ENCODE results near the gene RAB28.

Gene RAB28

DNA sequence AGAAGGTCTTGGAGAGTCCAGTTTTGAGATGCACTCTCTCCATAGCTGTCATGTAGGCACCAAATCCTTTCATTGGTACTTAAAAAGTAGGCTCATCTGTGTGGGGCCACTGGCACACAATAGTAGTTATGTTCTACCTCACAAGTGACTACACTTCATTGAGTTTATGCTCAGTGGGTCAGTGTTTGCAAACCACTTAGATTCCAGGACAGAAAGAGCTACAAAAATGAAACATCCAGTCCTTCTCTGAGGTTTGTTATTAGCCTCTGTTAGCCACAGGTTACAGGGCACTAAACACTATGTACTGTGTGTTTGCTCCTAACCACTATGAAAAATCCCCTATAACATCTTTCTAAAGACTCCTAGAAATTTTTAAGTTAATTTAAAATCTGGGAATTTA, 13.8 kb downstream of the RAB28 start:
- H3K4me3 ChIP-seq (ENCODE audit: low read depth, low read length) = no peak overlapping the region
- ChIA-PET POLR2A (no interaction called here), CTCF (interaction anchor here (0.6 kb wide), 1 partner anchor 60 kb away, joined by 3 read pairs; no protein-coding TSS in a partner anchor)
- DNase-seq (ENCODE audit: low read depth, low spot score) = no peak
- TF ChIP-seq, protein P1, sequence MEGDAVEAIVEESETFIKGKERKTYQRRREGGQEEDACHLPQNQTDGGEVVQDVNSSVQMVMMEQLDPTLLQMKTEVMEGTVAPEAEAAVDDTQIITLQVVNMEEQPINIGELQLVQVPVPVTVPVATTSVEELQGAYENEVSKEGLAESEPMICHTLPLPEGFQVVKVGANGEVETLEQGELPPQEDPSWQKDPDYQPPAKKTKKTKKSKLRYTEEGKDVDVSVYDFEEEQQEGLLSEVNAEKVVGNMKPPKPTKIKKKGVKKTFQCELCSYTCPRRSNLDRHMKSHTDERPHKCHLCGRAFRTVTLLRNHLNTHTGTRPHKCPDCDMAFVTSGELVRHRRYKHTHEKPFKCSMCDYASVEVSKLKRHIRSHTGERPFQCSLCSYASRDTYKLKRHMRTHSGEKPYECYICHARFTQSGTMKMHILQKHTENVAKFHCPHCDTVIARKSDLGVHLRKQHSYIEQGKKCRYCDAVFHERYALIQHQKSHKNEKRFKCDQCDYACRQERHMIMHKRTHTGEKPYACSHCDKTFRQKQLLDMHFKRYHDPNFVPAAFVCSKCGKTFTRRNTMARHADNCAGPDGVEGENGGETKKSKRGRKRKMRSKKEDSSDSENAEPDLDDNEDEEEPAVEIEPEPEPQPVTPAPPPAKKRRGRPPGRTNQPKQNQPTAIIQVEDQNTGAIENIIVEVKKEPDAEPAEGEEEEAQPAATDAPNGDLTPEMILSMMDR (IDR thresholded peaks at IDR 0.05; ENCODE audit: insufficient read depth, low read length, missing control alignments) = no peak

DNA sequence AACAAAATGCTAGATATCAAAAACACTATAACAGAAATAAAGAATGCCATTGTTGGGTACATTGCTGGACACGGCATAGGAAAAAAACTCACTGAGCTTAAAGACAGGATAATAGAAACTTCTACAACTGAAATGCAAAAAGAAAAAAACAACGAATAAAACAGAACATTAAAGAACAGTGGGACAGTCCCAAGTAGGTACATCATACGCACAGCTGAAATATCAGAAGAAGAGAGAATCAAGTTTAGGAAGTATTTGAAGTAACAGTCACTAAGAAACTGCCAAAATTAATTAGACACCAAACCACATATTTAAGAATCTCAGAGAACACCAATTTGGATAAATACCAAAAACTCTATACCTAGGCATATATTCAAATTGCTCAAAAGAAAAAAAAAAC, 19.2 kb downstream of the RAB28 start:
- TF ChIP-seq, protein P1 (IDR thresholded peaks at IDR 0.05; ENCODE audit: insufficient read depth, low read length, missing control alignments) = no peak
- DNase-seq (ENCODE audit: low read depth, low spot score) = no peak
- no peak overlapping the region for H3K4me3 ChIP-seq (ENCODE audit: low read depth, low read length)
- CTCF ChIA-PET = interaction anchor here (0.6 kb wide), 1 partner anchor 813 kb away, joined by 3 read pairs; no protein-coding TSS in a partner anchor
- POLR2A ChIA-PET = no interaction called here

DNA sequence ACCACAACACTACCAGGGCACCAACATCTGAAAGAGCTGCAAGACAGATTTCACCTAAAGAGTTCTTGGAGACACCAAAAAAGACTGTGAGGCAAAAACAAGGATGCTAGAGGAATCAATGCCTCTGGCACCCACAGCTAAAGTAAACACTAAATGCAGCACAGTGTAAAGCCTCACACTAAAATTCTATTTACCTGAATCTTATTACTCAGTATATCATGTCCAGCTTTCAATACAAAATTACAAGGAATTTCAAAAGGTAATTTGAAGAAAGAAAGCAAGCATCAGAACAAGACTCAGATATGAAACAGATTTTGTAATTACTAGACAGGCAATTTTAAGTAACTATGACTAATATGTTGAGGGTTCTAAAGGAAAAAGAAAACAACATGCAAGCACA, 19.6 kb downstream of the RAB28 start:
- no peak overlapping the region for H3K4me3 ChIP-seq (ENCODE audit: low read depth, low read length)
- ChIA-PET POLR2A (no interaction called here), CTCF (no interaction called here)
- TF ChIP-seq, protein P1 (IDR thresholded peaks at IDR 0.05; ENCODE audit: insufficient read depth, low read length, missing control alignments) = no peak
- DNase-seq (ENCODE audit: low read depth, low spot score) = no peak

DNA sequence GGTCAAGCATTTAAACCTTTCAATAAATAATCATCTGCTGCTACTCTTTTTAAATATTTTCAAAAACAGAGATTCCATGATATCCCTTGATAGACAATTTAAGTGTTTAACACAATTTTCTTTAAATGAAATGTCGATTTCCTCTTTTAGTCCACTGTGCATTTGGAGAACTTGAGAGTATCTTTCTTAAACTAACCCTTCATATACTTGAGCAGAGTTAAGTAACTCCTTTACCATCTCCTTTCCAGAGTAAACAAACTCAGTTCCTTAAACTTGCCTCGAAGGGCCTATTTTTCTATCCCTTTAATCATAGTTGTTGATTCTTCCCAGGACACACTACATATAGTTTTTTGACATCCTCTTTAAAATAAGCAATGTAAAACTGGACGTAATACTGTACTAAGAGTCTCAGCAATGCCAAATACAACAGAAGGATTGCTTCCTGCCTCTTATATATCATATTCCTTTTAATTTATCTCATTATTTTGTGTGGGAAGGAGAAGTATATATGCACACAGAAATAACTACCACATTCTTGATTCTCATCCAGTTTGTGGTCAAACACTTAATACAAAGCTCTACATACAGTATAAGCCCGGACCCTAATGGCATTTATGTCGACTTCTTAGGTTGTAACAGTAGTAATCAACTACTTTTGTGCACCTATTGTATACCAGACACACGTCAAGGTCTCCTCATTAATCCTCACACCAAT, 22.8 kb downstream of the RAB28 start:
- ChIA-PET CTCF (no interaction called here), POLR2A (no interaction called here)
- H3K4me3 ChIP-seq (ENCODE audit: low read depth, low read length) = no peak overlapping the region
- TF ChIP-seq, protein P1 (IDR thresholded peaks at IDR 0.05; ENCODE audit: insufficient read depth, low read length, missing control alignments) = no peak
- no peak for DNase-seq (ENCODE audit: low read depth, low spot score)

DNA sequence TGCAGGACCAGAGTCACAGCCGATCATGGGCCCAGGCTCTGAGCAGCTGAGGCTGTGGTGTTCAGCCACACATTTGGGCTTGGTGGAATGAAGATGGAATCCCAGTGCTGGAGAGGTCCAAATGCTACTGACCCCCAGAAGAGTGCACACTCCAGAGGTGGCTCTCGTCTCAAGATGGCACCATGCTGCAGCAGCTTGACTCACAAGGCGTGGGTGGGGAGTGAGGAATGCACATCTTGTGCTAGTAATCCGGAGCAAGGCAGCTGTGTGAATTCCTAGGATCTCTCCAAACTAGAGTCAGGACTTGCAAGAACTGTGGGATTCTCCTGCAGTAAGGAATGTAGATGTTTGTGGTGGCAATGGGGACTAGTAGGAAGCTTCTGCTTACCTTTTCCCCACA, 28.7 kb downstream of the RAB28 start:
- TF ChIP-seq, protein P1 (IDR thresholded peaks at IDR 0.05; ENCODE audit: insufficient read depth, low read length, missing control alignments) = no peak
- POLR2A ChIA-PET = no interaction called here
- no peak overlapping the region for H3K4me3 ChIP-seq (ENCODE audit: low read depth, low read length)
- CTCF ChIA-PET = no interaction called here
- DNase-seq (ENCODE audit: low read depth, low spot score) = peak; percentile 58

DNA sequence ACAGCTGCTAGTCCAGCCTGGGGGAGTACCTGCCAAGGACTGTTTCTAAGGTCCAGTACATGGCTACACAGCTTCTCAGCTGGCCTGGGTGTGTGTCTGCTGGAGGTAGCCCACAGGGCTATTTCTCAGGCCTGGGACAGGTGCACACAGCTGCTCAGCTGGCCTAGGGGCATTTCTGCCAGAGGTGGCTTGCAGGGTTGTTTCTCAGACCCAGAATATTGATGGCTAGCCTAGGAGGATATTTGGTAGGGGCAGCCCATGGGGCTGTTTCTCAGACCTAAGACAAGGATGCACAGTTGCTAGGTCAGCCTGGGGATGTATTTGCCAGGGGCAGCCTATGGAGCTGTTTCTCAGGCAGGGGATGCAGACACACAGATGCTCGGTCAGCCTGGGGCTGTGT, 29.4 kb downstream of the RAB28 start:
- H3K4me3 ChIP-seq (ENCODE audit: low read depth, low read length) = no peak overlapping the region
- DNase-seq (ENCODE audit: low read depth, low spot score) = no peak
- TF ChIP-seq, protein P1 (IDR thresholded peaks at IDR 0.05; ENCODE audit: insufficient read depth, low read length, missing control alignments) = no peak
- CTCF ChIA-PET = no interaction called here
- POLR2A ChIA-PET = no interaction called here

Data from AG04449 (cell line).